Hippocampal formation (tissue), 2 donors: ENCODE results near the gene DMRTA1.
"Not testable (repeated sequence)": the region's sequence is repeated elsewhere in the genome, so short reads cannot be mapped to it uniquely, and the experiment has no call there.

ENCODE experiments used
- DNase-seq, 2 donors: peaks; one replicate each; lab custom pipeline; 2025; lab: John Stamatoyannopoulos, UW

DMRTA1 gene, protein sequence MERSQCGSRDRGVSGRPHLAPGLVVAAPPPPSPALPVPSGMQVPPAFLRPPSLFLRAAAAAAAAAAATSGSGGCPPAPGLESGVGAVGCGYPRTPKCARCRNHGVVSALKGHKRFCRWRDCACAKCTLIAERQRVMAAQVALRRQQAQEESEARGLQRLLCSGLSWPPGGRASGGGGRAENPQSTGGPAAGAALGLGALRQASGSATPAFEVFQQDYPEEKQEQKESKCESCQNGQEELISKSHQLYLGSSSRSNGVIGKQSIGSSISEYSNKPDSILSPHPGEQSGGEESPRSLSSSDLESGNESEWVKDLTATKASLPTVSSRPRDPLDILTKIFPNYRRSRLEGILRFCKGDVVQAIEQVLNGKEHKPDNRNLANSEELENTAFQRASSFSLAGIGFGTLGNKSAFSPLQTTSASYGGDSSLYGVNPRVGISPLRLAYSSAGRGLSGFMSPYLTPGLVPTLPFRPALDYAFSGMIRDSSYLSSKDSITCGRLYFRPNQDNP

DNA sequence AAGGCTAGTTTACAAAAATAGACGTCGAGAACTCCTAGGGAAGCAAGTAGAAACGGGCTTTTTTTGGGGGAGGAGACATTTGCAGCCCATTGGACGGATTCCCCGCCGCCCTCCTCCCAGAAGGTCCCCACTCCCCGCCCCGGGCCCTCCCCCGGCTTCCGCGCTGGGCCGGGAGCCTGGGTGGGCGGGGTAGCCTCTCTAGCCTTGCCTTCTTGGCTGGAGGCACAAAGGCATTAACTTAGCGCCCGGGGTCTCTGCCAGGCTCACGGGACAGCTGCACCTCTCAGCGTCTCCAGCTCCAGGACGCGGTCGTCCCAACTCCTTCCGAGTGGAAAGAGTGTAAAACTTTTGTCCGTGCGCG, at the start of gene DMRTA1:
TSS of gene DMRTA1 (plus strand) at position 236 of the 361 bp plus-strand sequence. CDS start 242 bp downstream, outside the sequence.
- DNase-seq, result peak; percentile 26 to 59

DNA sequence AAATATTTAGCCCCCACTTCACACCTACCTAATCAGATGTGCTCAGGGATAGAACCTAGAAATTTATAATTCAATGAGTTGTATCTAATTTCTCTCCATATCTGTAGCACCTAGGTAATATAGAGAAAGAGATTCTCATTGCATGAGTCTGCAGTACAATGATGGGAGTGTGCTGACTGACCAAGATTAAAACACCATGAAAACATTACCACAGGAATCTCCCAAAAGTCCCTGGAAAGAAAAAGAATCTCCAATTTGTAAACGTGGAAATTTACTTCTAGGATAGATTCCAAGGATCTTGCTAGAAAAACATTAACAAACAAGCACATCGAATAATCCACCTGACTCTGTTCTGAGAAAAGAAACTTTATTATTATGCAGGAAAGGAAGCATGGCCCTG, 45.0 kb upstream of the DMRTA1 start:
- no peak for DNase-seq

DNA sequence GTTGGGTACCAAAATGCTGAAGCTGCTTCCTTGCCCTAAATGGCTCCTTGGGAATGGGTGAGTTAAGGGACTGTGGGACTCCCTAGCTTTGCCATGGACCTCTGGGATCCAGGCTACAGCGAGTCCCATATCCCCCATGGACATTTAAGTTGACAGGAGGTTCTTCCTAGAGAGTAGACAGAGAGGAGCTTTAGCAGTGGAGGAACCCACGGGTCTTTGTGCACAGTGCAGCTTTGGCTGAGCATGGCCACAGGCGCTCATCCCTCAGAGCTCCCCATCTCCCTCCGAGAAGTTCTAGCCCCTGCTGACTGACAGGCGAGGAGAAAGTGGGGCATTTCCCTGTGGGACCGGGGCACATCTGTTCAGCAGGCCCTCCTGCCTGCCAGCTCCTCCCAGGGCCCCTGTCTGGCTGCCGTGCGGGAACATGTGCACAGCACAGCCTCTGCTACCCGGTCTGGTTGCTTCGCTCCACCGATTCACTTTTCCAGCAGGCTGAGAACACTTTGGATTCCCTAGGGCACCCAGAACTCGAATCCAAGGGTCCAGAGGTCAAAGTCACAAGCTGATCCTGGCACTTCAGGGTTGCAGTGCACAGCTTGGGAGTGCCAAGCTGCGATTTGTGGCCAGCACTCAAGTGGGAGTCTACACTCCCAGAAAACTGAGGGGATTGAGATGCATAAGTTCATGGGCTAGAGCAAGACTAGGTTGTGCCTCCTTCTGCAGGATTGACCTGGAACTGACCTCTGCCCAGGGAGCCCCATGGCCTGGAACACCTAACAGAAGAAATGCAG, 40.6 kb upstream of the DMRTA1 start:
- no peak for DNase-seq

DNA sequence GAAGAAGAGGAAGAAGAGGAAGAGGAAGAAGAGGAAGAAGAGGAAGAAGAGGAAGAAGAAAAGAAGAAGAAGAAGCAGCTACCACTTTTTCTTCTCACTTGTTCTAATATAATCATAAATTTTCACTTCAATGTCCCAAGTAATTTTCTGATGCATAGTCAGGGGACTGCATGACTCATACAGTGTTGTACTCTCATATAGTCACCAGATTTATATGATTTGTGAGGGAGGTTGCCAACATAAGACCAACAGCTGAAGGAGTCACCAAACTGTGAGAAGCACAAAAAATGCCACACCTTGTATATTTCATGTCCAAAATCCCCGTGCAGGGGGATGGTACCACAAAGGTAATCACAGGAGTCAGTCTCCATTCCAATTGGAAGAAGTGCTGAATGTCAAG, 32.7 kb upstream of the DMRTA1 start:
- no peak for DNase-seq

DNA sequence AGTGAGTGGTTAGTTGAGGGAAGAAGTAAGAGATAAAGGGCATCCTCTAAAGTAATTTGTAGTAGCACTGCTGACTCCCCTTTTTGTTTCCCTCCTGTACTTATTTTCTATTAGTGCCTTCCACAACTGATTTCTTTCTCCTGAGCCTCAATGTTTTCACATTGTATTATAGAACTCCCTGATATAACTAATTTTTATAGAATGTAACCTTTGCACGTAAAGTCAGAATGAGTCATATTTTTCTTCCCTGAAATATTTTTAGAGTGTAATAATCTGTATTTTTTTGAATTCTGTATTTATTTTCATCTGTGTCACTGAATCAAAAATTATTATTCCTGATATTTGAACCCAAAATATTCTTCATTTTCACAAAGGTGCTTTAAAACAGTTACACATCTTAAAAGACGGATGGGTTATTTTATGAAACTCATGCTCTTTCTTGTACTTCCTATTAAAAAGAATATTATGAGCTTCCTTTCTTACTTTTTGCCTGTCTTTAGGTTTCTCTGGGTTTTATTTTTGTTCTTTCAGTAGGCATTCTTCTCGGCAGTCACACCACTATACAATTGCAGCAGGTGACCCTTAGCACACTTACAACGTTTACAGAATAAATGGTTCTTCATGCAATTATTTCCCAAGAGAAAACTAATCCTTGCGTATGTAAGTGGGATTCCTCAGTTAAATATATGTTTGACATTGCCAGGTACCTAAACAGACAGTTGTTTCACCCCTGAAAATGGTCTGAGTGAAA, 30.5 kb upstream of the DMRTA1 start:
- DNase-seq, result no peak

DNA sequence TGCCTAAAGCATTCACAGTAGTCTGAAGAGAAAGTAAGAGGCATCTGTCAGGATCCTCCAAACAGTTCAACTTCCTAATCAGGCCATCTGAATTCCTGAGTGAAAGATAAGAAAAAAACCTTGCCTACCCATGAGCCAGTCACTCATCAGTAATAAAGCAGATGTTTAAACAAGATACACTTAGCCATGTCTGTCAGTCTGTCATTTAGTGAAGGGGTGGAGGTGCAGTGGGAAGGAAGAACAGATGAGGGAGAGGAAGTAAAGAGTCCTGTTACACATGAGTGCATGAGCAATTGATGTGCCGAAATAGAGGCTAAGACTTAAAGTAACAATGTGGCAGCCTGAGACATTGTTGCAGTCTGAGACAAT, 29.9 kb upstream of the DMRTA1 start:
- DNase-seq, result no peak

DNA sequence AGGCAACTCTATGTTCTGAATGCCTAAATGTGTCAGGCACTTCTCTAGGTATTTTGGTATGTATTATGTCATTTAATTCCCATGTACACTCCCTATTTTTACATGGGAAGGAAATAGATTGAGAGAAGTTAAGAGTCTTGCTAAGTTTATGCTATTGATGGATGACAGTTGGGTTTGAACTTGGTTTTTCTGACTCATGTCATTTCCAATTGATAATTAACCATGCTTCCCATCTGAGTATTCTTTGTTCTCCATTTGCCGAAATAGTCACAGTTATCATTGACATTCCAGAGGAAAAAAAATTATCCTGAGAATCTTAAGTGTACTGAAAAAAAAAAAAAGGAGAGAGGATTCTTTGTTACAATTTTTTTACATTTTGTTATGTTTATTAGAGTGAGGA, 23.1 kb upstream of the DMRTA1 start:
- no peak for DNase-seq

DNA sequence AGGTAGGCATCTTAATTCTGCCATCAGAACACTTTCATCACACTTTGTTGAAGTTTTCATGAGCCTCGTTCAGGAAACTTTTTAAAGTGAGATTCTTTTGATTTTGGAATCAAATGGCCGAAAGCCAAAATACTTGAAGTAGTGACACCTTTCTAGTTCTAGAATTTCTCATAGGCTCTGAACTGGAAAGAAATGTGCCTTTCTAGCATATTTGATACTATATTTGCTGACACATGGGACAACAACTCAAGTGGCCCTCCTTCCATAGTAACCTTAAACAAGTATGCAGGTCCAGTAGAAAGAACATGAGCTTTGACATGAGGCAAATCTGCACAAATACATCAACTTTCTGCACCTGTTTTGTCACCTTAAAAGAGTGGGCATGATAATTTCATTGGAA, 22.0 kb upstream of the DMRTA1 start:
- DNase-seq, result no peak

DNA sequence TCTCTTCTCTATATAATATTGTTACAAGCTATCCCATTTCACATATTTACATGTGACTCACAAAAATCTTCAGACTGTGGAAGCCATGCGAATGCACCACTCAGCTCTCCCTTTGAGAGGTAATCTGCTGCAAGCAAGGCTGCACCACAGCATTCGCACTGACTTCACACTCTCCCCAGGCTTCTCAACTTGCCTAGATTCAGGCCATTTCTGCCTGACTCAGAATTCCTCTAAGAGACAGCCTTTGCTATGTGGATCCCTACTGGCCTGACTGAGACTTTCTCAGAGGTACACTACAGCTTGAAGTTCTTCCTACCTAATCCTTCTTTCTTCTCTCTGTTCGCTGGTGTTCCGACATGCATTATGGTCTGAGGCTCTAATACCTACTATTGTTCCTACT, 21.1 kb upstream of the DMRTA1 start:
- DNase-seq, result no peak

DNA sequence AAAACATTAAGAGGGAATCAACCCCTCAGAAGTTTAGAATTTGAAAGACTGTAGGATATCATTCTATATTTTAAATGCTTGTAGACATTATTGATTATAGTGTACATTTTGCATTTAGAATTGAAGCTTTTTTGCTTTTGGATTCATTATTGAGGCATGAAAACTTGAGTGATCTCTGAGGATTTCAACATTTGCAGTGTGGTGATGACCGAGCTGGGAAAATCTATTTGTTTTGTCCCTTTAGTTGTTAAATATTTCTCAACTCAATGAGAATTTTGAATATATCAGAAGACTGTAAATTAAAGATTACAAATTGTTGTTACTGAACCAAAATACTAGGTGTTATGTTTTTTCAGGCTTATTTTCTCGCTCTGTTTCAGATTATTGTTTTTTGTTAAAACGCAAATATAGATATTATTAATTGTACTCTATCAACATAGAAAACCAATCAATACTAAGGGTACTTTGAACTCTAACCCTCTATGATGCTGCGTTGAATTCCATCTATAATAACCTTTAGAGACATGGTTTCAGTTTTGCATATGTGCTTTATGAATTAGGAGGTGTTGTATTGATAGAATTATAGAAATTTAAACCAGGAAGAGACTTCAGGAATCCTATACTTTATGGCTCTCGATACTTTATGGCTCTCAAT, 19.3 kb upstream of the DMRTA1 start:
- DNase-seq, result no peak

DNA sequence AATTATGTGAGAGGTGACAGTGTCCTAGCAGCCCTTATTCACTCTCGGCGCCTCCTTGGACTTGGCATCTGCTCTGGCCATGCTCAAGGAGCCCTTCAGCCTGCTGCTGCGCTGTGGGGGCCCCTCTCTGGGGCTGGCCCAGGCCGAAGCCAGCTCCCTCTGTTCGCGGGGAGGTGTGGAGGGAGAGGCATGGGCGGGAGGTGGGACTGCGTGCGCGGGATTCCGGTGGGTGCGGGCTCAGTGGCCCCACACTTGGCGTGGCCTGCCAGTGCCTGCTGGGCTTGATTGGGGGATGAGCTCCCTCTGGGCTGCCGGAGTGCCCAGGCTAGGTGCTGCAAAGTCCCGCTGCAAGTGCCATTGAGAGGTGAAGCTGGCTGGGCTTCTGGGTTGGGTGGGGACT, 12.9 kb upstream of the DMRTA1 start:
- DNase-seq, result no peak

DNA sequence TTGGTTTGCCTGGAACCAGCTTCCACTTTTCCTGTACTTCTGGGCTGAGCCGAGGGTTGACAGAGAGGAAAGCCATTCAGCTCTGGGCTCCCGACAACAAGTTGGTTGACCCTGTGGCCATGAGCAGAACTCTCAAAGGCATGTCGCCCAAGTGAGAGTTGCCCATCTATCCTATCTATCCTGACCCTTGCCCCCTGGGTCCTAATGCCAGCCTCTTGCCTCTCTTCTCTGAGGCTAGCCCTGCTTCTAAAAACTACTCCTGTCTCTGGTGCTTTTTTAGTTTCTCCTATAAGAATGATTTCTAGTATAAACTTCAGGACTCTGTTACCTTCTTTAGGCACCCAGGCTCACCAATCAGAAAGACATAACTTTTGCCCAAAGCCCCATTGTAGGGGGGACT, 11.4 kb upstream of the DMRTA1 start:
- not testable (repeated sequence) for DNase-seq

DNA sequence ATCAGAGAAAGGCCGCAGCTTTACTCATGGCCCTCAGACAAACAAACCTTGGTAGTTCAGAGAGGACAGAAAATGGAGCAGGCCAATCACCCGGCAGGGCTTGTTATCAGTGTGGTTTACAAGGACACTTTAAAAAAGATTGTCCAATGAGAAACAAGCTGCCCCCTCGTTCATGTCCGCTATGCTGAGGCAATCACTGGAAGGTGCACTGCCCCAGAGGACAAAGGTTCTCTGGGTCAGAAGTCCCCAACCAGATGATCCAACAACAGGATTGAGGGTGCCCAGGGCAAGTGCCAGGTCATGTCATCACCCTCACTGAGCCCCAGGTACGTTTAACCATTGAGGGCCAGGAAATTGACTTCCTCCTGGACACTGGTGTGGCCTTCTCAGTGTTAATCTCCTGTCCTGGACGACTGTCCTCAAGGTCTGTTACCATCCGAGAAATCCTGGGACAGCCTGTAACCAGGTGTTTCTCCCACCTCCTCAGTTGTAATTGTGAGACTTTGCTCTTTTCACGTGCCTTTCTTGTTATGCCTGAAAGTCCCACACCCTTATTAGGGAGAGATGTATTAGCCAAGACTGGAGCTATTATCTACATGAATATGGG, 9.1 kb upstream of the DMRTA1 start:
- not testable (repeated sequence) for DNase-seq

DNA sequence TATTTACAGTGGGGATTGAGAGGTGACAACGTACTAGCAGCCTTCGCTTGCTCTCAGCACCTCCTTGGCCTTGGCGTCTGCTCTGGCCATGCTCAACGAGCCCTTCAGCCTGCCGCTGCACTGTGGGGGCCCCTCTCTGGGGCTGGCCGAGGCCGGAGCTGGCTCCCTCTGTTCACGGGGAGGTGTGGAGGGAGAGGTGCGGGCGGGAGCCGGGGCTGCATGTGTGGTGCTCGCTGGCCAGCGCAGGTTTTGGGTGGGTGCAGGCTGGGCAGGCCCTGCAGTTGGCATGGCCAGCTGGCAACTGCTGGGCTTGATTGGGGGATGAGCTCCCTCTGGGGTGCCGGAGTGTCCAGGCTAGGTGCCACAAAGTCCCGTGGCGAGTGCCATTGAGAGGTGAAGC, 5.8 kb upstream of the DMRTA1 start:
- DNase-seq, result no peak

DNA sequence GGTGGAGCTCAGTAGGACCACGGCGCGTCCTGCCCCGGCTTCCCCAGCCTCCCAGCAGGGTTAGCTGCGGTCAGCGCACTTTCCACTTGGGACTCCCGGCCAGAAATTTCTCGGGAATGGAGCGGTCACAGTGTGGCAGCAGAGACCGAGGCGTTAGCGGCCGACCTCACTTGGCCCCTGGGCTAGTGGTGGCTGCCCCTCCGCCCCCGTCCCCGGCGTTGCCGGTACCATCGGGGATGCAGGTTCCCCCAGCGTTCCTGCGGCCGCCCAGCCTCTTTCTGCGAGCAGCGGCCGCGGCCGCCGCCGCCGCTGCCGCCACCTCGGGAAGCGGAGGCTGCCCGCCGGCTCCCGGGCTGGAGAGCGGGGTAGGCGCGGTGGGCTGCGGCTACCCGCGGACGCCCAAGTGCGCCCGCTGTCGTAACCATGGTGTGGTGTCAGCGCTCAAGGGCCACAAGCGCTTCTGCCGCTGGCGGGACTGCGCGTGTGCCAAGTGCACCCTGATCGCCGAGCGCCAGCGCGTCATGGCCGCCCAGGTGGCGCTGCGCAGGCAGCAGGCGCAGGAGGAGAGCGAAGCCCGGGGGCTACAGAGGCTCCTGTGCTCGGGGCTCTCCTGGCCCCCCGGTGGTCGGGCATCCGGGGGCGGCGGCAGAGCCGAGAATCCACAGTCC, 460 bp downstream of the DMRTA1 start:
- peak in 1 of 2 donors; percentile 53 for DNase-seq

DNA sequence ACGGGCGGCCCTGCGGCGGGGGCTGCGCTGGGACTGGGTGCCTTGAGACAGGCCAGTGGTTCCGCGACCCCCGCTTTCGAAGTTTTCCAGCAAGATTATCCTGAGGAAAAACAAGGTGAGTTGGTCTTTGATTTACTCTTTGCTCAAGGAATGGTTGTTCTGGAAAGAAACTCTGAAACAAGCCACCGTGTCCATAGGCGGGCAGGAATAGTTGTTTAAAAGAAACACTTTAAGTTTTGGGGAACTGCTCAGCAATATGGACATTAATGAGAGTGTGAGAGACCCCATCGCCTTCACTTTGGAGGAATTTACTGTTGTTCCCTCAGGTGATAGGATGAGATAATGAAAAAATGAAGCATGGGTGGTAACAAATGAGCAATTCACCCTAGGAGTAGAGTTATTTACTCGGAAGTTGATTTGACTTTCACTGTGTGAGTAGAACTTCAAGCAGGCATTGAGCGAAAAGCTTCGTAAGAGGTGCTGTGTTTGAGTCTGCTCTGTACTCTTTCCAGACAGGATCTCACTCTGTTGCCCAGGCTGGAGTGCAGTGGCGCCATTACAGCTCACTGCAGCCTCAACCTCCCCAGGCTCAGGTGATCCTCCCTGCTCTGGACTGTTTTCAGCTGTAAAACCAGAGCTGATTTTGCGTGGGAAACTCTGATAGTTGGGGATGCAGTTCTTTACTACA, 1.1 kb downstream of the DMRTA1 start:
- DNase-seq, result no peak

DNA sequence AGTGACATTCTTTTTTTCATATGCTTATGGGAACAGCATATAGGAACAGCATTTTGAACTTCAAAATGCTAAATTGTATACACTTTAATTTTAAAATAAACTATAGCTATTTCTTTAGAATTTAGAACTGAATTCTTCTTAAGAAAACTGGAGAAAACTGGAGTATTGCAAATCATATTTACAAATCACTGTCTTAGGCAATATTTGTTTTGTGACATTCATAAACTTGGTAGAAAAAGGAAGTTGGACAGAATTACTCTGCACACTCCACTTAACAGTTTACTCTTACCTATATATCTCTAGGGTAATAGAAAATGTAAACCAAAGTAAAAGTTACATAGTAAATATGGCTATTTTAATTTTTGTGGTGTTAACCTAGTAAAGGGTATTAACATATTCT, 3.1 kb downstream of the DMRTA1 start:
- no peak for DNase-seq

DNA sequence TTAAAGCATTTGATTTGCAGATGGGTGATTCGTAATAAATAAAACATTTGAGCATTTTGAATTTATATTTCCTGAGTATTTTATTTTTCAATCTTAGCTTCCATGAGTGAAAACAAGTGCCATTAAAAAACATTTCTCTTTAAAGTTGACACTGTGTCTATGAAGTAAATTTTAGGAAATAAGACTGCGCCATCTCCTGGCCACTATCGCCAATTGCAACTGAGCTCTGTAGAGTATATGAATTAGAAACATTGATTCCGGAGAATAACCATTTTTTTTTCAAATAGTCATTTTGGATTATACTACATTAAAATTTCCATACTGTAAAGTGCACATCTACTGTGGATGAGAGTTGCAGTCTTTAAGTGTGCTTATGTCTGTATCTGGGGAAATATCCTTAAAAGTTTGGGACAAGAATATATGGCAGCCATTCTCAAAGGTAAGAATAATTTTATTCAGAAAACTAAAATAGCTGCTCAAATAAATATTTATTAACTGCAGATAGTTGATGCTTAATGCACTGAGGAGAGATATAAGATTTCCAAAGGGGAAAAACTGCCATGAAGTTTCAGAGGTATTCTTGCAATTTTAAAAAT, 5.9 kb downstream of the DMRTA1 start:
- DNase-seq, result no peak

DNA sequence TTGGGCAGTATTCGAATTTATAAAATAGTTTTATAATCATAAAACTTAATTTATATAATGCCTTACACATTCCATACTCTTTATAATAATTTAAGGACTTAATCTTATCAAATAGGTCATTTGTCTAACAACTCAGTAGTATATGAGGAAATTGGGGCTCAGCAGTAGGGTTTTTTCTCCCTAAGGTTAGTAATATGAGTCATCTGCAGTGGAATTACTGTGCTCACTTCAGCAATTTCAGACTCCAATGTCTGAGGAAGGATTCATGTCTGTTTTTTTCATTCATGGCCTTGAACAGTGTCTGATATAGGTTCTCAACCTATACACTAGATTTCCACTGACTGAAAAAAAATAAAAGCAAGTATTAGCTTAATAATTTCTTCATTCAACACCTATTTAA, 7.4 kb downstream of the DMRTA1 start:
- no peak for DNase-seq

DNA sequence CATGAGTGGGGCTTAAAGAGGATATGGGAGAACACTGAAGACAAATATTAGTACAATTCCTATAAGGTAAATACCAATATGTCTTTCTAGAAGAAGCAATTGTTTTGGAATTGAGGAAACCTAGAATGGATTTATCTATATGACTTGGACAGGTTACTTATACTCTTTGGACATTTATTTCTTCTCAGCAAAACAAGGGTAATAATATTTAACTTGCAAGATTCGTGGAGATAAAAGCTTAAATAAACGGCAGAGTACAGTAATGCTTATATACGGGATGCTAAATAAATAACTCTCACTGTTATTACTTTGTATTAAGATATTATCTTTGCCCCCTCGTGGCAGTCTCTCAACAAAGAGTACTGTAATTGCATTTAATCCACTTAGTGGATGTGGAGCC, 8.6 kb downstream of the DMRTA1 start:
- DNase-seq, result no peak
